ENCODE results near the gene PTPRF.
"Not testable (repeated sequence)": the region's sequence is repeated elsewhere in the genome, so short reads cannot be mapped to it uniquely, and the experiment has no call there.

Gene PTPRF

GRCh38 chr1:43625063-43625780 lies 94.5 kb downstream of the PTPRF start:
- TF ChIP-seq, protein P1, sequence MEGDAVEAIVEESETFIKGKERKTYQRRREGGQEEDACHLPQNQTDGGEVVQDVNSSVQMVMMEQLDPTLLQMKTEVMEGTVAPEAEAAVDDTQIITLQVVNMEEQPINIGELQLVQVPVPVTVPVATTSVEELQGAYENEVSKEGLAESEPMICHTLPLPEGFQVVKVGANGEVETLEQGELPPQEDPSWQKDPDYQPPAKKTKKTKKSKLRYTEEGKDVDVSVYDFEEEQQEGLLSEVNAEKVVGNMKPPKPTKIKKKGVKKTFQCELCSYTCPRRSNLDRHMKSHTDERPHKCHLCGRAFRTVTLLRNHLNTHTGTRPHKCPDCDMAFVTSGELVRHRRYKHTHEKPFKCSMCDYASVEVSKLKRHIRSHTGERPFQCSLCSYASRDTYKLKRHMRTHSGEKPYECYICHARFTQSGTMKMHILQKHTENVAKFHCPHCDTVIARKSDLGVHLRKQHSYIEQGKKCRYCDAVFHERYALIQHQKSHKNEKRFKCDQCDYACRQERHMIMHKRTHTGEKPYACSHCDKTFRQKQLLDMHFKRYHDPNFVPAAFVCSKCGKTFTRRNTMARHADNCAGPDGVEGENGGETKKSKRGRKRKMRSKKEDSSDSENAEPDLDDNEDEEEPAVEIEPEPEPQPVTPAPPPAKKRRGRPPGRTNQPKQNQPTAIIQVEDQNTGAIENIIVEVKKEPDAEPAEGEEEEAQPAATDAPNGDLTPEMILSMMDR (conservative IDR thresholded peaks at IDR 0.05) = no peak
- no peak overlapping the region for H3K27ac ChIP-seq

- 0 out of 2 replicates have a peak overlapping the region, but pooled peaks have one; percentile 8 for H3K27ac ChIP-seq
- TF ChIP-seq, protein P1 (conservative IDR thresholded peaks at IDR 0.05) = no peak
These were observed 101.5 kb downstream of the PTPRF start for GRCh38 chr1:43632135-43632670.

DNA sequence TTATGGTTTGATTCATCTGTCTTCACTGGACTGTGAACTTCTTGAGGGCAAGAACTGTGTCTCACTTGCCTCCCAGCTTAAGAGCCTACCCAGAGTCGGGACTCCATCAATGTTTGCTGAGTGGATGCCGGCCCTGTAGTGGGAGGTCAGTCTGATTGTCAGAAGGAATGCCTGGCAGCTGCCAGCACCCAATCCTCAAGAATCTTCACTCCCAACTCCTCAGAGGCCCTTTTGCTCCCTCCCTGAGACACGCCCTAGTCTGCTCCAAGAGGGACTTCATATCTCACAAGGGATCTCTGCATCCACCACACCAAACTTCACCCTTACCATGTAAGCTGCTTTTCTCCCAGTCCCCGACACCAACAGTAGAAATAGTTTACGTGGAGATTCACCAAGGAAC lies 104.0 kb downstream of the PTPRF start:
- H3K27ac ChIP-seq = no peak overlapping the region
- TF ChIP-seq, protein P1 (conservative IDR thresholded peaks at IDR 0.05) = no peak

DNA sequence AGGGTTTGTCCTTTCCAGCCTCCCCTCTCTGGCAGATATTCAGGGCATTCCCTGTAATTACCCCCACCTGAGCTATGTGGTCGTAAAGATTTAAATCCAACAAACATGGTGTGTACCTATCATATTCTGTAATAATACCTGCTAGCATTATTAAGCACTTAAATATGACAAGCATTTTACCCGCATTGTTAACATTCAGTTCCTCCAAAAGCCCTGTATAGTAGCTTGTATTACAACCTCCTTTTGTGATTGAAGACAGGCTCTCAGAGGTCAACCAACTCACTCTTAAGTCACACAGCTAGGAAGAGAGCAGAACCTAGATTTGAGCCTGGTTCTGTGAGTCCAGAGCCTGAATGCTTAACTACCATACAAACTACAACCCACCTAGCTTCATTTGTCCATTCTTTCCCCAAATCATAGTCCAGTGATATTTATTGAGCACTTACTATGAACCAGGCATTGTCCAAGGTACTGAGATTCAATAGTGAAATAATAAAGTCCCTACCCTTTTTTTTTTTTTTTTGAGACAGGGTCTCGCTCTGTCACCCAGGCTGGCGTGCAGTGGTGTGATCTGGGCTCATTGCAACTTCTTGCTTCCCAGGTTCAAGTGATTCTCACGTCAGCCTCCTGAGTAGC lies 105.4 kb downstream of the PTPRF start:
- H3K27ac ChIP-seq = no peak overlapping the region
- TF ChIP-seq, protein P1 (conservative IDR thresholded peaks at IDR 0.05) = no peak

DNA sequence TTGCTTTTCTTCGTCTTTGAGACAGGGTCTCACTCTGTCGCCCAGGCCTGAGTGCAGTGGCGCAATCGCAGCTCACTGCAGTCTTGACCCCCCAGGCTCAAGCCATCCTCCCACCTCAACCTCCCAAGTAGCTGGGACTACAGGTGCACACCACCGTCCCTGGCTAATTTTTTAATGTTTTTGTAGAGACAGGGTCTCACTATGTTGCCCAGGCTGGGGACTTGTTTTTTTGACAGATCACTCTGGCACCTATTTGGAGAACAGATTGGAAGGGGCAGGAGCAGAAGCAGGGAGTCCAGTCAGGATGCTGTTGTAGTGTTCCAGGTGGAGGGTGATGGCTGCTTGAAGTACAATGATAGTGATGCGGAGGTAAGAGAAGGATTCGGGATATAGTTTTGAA lies 106.6 kb downstream of the PTPRF start:
- TF ChIP-seq, protein P1 (conservative IDR thresholded peaks at IDR 0.05) = no peak

GRCh38 chr1:43638381-43638780 lies 107.7 kb downstream of the PTPRF start:
- not testable (repeated sequence) for H3K27ac ChIP-seq

More for the DNA sequence above, 106.6 kb downstream of the PTPRF start:
- no peak overlapping the region for H3K27ac ChIP-seq

DNA sequence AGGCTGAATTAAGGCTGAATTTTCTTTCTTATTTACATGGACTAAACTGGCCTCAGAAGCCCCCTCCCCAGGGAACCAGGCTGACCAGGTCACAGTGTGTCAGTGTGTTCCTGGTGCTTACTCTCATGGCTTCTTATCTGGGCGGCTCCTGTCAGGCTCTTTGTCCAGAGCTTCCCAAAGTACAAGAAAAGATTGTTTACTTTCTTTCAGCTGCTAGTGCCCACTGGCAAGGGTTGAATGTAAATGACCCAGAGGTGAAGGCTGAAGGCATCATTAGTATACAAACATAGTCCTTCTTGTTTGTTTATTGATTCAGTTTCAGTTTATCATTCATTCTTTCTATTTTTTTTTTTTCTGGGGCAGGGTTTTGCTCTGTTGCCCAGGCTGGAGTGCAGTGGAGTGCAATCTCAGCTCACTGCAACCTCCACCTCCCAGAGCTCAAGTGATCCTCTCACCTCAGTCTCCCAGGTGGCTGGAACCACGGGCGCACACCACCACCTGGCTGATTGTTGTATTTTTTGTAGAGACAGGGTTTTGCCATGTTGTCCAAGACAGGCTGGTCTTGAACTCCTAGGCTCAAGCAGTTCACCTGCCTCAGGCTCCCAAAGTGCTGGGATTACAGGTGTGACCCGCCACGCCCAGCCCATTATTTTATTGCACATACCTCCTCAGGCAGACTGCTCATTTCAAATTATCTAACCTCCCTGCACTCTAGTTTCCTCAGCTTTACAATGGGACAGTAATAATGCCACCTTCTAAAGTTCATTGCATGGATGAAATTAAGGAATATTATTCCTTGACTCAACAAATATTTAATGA lies 109.5 kb downstream of the PTPRF start:
- TF ChIP-seq, protein P1 (conservative IDR thresholded peaks at IDR 0.05) = peak; percentile 23; the same call in 1 of the 2 replicates
- H3K27ac ChIP-seq = no peak overlapping the region; the same call in 1 of the 2 replicates

Data from VCaP (cell line).